ENCODE measurements around the gene FAM161B.

DNA sequence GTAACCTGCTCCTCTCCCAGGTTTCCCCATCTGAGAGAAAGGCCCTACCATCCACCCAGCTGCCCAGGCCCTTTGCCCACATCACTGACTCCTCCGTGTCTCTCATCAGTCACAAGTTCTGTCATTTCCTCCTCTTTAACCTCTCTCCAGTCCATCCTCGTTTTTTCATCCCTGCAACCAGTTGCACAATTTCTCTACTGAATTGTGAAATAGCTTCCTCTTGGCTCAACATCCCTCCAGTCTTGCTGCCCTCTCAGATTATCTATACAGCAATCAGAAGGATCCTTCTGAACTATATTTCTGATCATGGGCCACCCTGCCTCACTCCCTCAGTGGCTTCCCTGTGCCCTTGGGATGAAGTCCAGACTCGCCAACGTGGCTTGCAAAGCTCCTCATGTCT, 6.8 kb downstream of the FAM161B start:
- no peak for TF ChIP-seq PHF8 (conservative IDR thresholded peaks at IDR 0.05; ENCODE audit: low read depth, low read length)
- TF ChIP-seq, protein P1, sequence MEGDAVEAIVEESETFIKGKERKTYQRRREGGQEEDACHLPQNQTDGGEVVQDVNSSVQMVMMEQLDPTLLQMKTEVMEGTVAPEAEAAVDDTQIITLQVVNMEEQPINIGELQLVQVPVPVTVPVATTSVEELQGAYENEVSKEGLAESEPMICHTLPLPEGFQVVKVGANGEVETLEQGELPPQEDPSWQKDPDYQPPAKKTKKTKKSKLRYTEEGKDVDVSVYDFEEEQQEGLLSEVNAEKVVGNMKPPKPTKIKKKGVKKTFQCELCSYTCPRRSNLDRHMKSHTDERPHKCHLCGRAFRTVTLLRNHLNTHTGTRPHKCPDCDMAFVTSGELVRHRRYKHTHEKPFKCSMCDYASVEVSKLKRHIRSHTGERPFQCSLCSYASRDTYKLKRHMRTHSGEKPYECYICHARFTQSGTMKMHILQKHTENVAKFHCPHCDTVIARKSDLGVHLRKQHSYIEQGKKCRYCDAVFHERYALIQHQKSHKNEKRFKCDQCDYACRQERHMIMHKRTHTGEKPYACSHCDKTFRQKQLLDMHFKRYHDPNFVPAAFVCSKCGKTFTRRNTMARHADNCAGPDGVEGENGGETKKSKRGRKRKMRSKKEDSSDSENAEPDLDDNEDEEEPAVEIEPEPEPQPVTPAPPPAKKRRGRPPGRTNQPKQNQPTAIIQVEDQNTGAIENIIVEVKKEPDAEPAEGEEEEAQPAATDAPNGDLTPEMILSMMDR (IDR thresholded peaks at IDR 0.05; ENCODE audit: control extremely low read depth in 1 of 3, insufficient read depth in 1 of 3, low read depth in 1 of 3, low read length in 3 of 3) = no peak
- TF ChIP-seq POLR2AphosphoS5 (IDR thresholded peaks at IDR 0.05; ENCODE audit: low read depth, low read length) = no peak
- TF ChIP-seq POLR2A (IDR thresholded peaks at IDR 0.05; ENCODE audit: control extremely low read depth in 1 of 2, low read depth in 2 of 2, low read length in 2 of 2) = no peak
- no peak for TF ChIP-seq CHD2 (IDR thresholded peaks at IDR 0.05; ENCODE audit: low read length)
- TF ChIP-seq RAD21 (IDR thresholded peaks at IDR 0.05 in 1 of 2, conservative IDR thresholded peaks at IDR 0.05 in 1 of 2; ENCODE audit: low read depth in 2 of 2, low read length in 2 of 2) = no peak
- TF ChIP-seq SIN3A (conservative IDR thresholded peaks at IDR 0.05 in 1 of 2, IDR thresholded peaks at IDR 0.05 in 1 of 2; ENCODE audit: low read depth in 1 of 2, low read length in 2 of 2) = no peak
